H1 (cell line): ENCODE results near the gene HGFAC. TPM values are rescaled to one million over a fixed set of nuclear protein-coding genes. Genes with fewer than 3 reads are reported as not detected.

Source experiments
- CTCF ChIA-PET: fragments of 300-600 bp; sonication (Branson Sonifier 250); formaldehyde crosslinking; loops from one replicate; lab custom pipeline; 2021; ENCODE audit not compliant: partially characterized antibody; lab: Charles Lee
- POLR2A ChIA-PET: fragments of 300-600 bp; sonication (Branson Sonifier 250); formaldehyde crosslinking; loops from one replicate; lab custom pipeline; 2021; ENCODE audit warnings: inconsistent platforms; ENCODE audit not compliant: partially characterized antibody; lab: Charles Lee
- DNase-seq, 2 experiments: peaks; one replicate each; pipeline versions ENCODE4 v3.0.0 to v3.0.0-alpha.2; 2010 to 2022; ENCODE audit warnings: low spot score in 2 of 2, low read depth in 1 of 2, mixed read lengths in 1 of 2
- FAIRE-seq: peaks from 2 replicates; lab custom pipeline; 2011; peaks lifted over from hg19 to GRCh38; lab: Jason Lieb, UNC
- H2AFZ ChIP-seq: 2 replicates; pipeline ENCODE4 v1.8.1; 2012; ENCODE audit warnings: low read length, inconsistent platforms
- H2AK5ac ChIP-seq: 2 replicates; pipeline ENCODE4 v1.6.1; 2013; ENCODE audit warnings: low read depth, low read length
- H2BK120ac ChIP-seq: replicated peaks from 2 replicates; pipeline ENCODE3; 2013; ENCODE audit warnings: low read depth, low read length, inconsistent platforms
- H2BK12ac ChIP-seq: 2 replicates; pipeline ENCODE4 v1.6.1; 2013; ENCODE audit warnings: low read depth, low read length
- H2BK15ac ChIP-seq: 2 replicates; pipeline ENCODE4 v1.6.1; 2013; ENCODE audit warnings: low read length
- H2BK20ac ChIP-seq: 2 replicates; pipeline ENCODE4 v1.6.1; 2013; ENCODE audit warnings: low read length
- H2BK5ac ChIP-seq: 2 replicates; pipeline ENCODE4 v1.6.1; 2013; ENCODE audit warnings: low read depth, low read length
- H3K14ac ChIP-seq: 2 replicates; pipeline ENCODE4 v1.6.1; 2013; ENCODE audit warnings: inconsistent platforms; ENCODE audit not compliant: insufficient read length
- H3K18ac ChIP-seq: 2 replicates; pipeline ENCODE4 v1.6.1; 2013; ENCODE audit warnings: low read length; ENCODE audit errors: extremely low read depth
- H3K23ac ChIP-seq: 2 replicates; pipeline ENCODE4 v1.6.1; 2013; ENCODE audit warnings: inconsistent platforms; ENCODE audit not compliant: insufficient read length
- H3K23me2 ChIP-seq: 2 replicates; pipeline ENCODE4 v1.6.1; 2013; ENCODE audit warnings: low read depth, low read length
- H3K27ac ChIP-seq: 2 replicates; pipeline ENCODE4 v1.6.1; 2011; ENCODE audit warnings: low read depth, low read length, inconsistent platforms
- H3K27me3 ChIP-seq, 4 experiments: replicated peaks in 1 of 4; 1 replicate in 1 of 4; 2 replicates in 3 of 4; pipeline versions ENCODE4 v1.6.1 to v1.8.1; 2011 to 2013; ENCODE audit warnings: low read length in 3 of 4, mild to moderate bottlenecking in 3 of 4, inconsistent platforms in 2 of 4, mixed read lengths in 2 of 4, moderate library complexity in 1 of 4; ENCODE audit not compliant: control insufficient read depth in 3 of 4, insufficient read depth in 3 of 4; ENCODE audit errors: extremely low read depth in 1 of 4
- H3K36me3 ChIP-seq, 4 experiments: 2 replicates each; pipeline versions ENCODE4 v1.6.1 to v1.8.1; 2011 to 2013; ENCODE audit warnings: mild to moderate bottlenecking in 4 of 4, low read length in 3 of 4, moderate library complexity in 2 of 4, control low read depth in 1 of 4, inconsistent platforms in 1 of 4; ENCODE audit not compliant: insufficient read depth in 4 of 4, control insufficient read depth in 2 of 4
- H3K4ac ChIP-seq: replicated peaks from 2 replicates; pipeline ENCODE3; 2013; ENCODE audit warnings: low read length, low read depth, mixed read lengths, inconsistent platforms; ENCODE audit not compliant: insufficient read length
- H3K4me1 ChIP-seq, 4 experiments: replicated peaks in 1 of 4; 1 replicate in 1 of 4; 2 replicates in 3 of 4; pipeline versions ENCODE4 v1.6.1 to v1.8.1; 2011 to 2013; ENCODE audit warnings: low read length in 3 of 4, inconsistent platforms in 2 of 4, mixed read lengths in 1 of 4; ENCODE audit not compliant: insufficient read depth in 4 of 4, control insufficient read depth in 3 of 4
- H3K4me2 ChIP-seq, 2 experiments: 2 replicates each; pipeline versions ENCODE4 v1.6.1 to v1.8.1; 2011 to 2013; ENCODE audit warnings: low read depth in 2 of 2, low read length in 2 of 2, control low read depth in 1 of 2, inconsistent platforms in 1 of 2, mild to moderate bottlenecking in 1 of 2; ENCODE audit not compliant: insufficient read depth in 1 of 2
- H3K4me3 ChIP-seq, 4 experiments: fragments of 200-600, 300-600 bp in 1 of 4; sonication (generic), shearing (Covaris generic), sonication (Bioruptor Twin) in 1 of 4; 2 replicates each; pipeline versions ENCODE4 v1.5.1 to v1.8.1; 2011 to 2016; ENCODE audit warnings: low read length in 4 of 4, low read depth in 3 of 4, control low read depth in 2 of 4, inconsistent platforms in 2 of 4, mild to moderate bottlenecking in 2 of 4, mixed read lengths in 1 of 4, moderate library complexity in 1 of 4; ENCODE audit not compliant: insufficient read depth in 2 of 4; ENCODE audit errors: extremely low read depth in 1 of 4
- H3K56ac ChIP-seq: replicated peaks from 2 replicates; pipeline ENCODE3; 2013; ENCODE audit warnings: low read depth, mild to moderate bottlenecking, mixed read lengths, low read length, inconsistent platforms; ENCODE audit not compliant: insufficient read length
- H3K79me1 ChIP-seq: 2 replicates; pipeline ENCODE4 v1.6.1; 2013; ENCODE audit warnings: low read depth, low read length, control low read depth
- H3K79me2 ChIP-seq, 2 experiments: 2 replicates each; pipeline versions ENCODE4 v1.6.1 to v1.8.1; 2012 to 2013; ENCODE audit warnings: low read length in 2 of 2, mild to moderate bottlenecking in 2 of 2, inconsistent platforms in 1 of 2; ENCODE audit not compliant: insufficient read depth in 2 of 2, control insufficient read depth in 1 of 2
- H3K9ac ChIP-seq, 4 experiments: replicated peaks in 1 of 4; 1 replicate in 1 of 4; 2 replicates in 3 of 4; pipeline versions ENCODE4 v1.6.1 to v1.8.1; 2011 to 2013; ENCODE audit warnings: low read depth in 3 of 4, low read length in 3 of 4, control low read depth in 2 of 4, mild to moderate bottlenecking in 2 of 4, moderate library complexity in 2 of 4, inconsistent platforms in 1 of 4; ENCODE audit errors: extremely low read depth in 1 of 4
- H3K9me3 ChIP-seq, 2 experiments: 2 replicates each; pipeline versions ENCODE4 v1.6.1 to v1.8.1; 2012 to 2013; ENCODE audit warnings: mild to moderate bottlenecking in 2 of 2, moderate library complexity in 2 of 2, control low read depth in 1 of 2, inconsistent platforms in 1 of 2, low read depth in 1 of 2, low read length in 1 of 2, mixed read lengths in 1 of 2; ENCODE audit not compliant: insufficient read depth in 2 of 2
- H4K20me1 ChIP-seq, 2 experiments: replicated peaks in 1 of 2; 2 replicates each; pipeline versions ENCODE3 to v1.8.1; 2011 to 2013; ENCODE audit warnings: inconsistent platforms in 2 of 2, low read length in 2 of 2, mild to moderate bottlenecking in 1 of 2; ENCODE audit not compliant: insufficient read depth in 2 of 2, control insufficient read depth in 1 of 2
- H4K5ac ChIP-seq: 2 replicates; pipeline ENCODE4 v1.6.1; 2013; ENCODE audit warnings: low read length, low read depth, mixed read lengths, inconsistent platforms; ENCODE audit not compliant: insufficient read length
- H4K8ac ChIP-seq: 2 replicates; pipeline ENCODE4 v1.8.0; 2013; ENCODE audit warnings: mild to moderate bottlenecking, moderate library complexity, low read length, inconsistent platforms; ENCODE audit not compliant: insufficient read depth; ENCODE audit errors: extremely low read depth
- H4K91ac ChIP-seq: replicated peaks from 2 replicates; pipeline ENCODE3; 2013; ENCODE audit warnings: low read length, mixed read lengths, inconsistent platforms; ENCODE audit not compliant: insufficient read length
- BCL11A ChIP-seq, 2 experiments: IDR thresholded peaks; one replicate each; pipeline ENCODE4 v1.6.1; 2011; ENCODE audit warnings: low read depth in 2 of 2, low read length in 2 of 2, mild to moderate bottlenecking in 2 of 2
- TCF12 ChIP-seq: IDR thresholded peaks from 2 replicates; pipeline ENCODE4 v1.6.1; 2011; ENCODE audit warnings: low read depth, mild to moderate bottlenecking, low read length
- WGBS, 2 experiments: shearing (Covaris generic) in 1 of 2; methylation state at CpG; one replicate each; pipeline versions ENCODE4 v1.1.6 to v1.1.7; 2013 to 2015; ENCODE audit warnings: low lambda C conversion rate in 2 of 2, mixed read lengths in 2 of 2, inconsistent platforms in 1 of 2, low coverage in 1 of 2, missing lambda C conversion rate in 1 of 2; ENCODE audit not compliant: insufficient replicate concordance in 2 of 2, insufficient coverage in 1 of 2, insufficient read length in 1 of 2; ENCODE audit errors: extremely low coverage in 1 of 2, missing lambda C conversion rate in 1 of 2; 5-methylcytosine and 5-hydroxymethylcytosine counted together
- polyA plus RNA-seq, 7 experiments: library from polyadenylated mRNA; depleted of rRNA in 3 of 7; stranded (reverse) in 5 of 7; unstranded in 2 of 7; fragments of >200 nt in 5 of 7; fragments of 200-250 nt in 2 of 7; gene quantifications; 1 replicate in 5 of 7; 2 replicates in 1 of 7; 4 replicates in 1 of 7; pipeline versions ENCODE4 v1.2.1 to v1.2.3, GENCODE V29; 2011 to 2013; ENCODE audit warnings: missing spikeins in 2 of 7, mixed read lengths in 2 of 7
- total RNA-seq: library from RNA; stranded (reverse); fragmentation: NEBNext Ultra II Directional; extraction: Animal tissue kit (Norgen Biotek cat#: 25700); gene quantifications from 2 replicates; pipeline ENCODE4 v1.2.1, GENCODE V29; 2021

The HGFAC gene
- total and polyA plus RNA-seq, 2 of the 8 experiments (the other 6 are each of a cell fraction or from before 2014, with no cell fraction given), result 0.14 to 0.15 TPM

DNA sequence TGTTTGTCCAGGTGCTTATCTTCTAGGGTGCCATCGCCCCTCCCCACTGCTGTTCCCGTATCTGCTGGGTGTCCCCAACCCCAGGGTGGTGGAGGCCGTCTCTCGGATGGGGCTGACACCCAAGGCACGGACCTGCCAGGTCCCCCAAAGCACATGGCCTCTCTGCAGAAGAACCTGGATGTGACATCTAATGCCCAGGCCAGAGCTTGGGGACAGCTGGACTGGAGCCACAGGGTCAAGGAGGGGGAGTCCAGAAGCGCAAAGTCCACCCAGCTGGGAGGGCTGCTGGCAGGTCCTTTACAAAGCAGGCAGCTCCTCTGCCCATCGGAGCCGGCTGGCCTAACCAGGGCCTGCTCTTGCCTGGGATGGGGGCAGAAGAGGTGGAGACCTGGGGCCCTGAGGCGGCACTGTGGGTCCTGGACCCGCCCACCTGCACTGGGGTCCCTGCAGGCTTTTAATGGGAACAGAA is 20.6 kb downstream of the HGFAC start:
- Histone ChIP-seq H2BK12ac (no peak overlapping the region), H4K20me1 (peaks cover 2 to 4% of the 10 kb centered on the region in 2 experiments), H3K23ac (no peak overlapping the region), H3K4me3 (0 out of 8 replicates have a peak overlapping the region, but pooled peaks of 1 of the 4 experiments have one; percentile 52), H2BK15ac (no peak overlapping the region), H3K14ac (no peak overlapping the region), H4K91ac (no peak overlapping the region), H3K36me3 (no peaks in the 10 kb centered on the region), H3K4ac (no peak overlapping the region), H3K4me1 (peaks cover 0 to 6% (median 0%) of the 10 kb centered on the region in 4 experiments; a peak in 1 of 7 replicates), H3K27ac (no peak overlapping the region), H3K4me2 (peak overlapping the region; percentile 8 to 59; a peak in 1 of 4 replicates), H3K79me1 (no peaks in the 10 kb centered on the region), H2AFZ (no peak overlapping the region), H3K9ac (no peak overlapping the region), H4K8ac (no peak overlapping the region), H2AK5ac (no peak overlapping the region), H3K56ac (no peak overlapping the region), H3K9me3 (no peaks in the 10 kb centered on the region), H2BK120ac (no peak overlapping the region), H4K5ac (no peak overlapping the region), H3K23me2 (no peaks in the 10 kb centered on the region; the same call in 1 of the 2 replicates), H3K79me2 (no peaks in the 10 kb centered on the region), H3K18ac (no peak overlapping the region), H2BK20ac (no peak overlapping the region), H2BK5ac (no peak overlapping the region), H3K27me3 (peaks cover 5 to 66% (median 40%) of the 10 kb centered on the region in 4 experiments)
- TF ChIP-seq TCF12, result no peak
- no peak for TF ChIP-seq BCL11A (IDR thresholded peaks at IDR 0.05; ENCODE audit: low read depth in 2 of 2, low read length in 2 of 2)
- no peak for DNase-seq
- 90% methylated on average over 10 of the region's 10 CpGs; no CpG with 5 or more reads in 1 of the 2 experiments for WGBS, 2 experiments
- no peak for FAIRE-seq
- CTCF ChIA-PET, result interaction anchor here (1.0 to 3.0 kb wide), 4 partner anchors 10 to 144 kb away, joined by 3 to 10 read pairs (median 5); no protein-coding TSS in a partner anchor
- POLR2A ChIA-PET, result interaction anchor here (0.7 kb wide), 1 partner anchor 10 kb away, joined by 3 read pairs; no protein-coding TSS in a partner anchor
